Measurements from ENCODE around the gene ANKRD44. TPM values are rescaled to one million over a fixed set of nuclear protein-coding genes. Genes with fewer than 3 reads are reported as not detected.

ANKRD44 gene
- total RNA-seq, 1 donor from 2014 or later, result 12.0 TPM

- Mint-ChIP-seq H3K4me1 (ENCODE audit: low read depth, unreplicated experiment) (no peaks in the 10 kb centered on the region), H3K27ac (ENCODE audit: unreplicated experiment) (no peak overlapping the region), H3K9me3 (ENCODE audit: unreplicated experiment) (no peaks in the 10 kb centered on the region), H3K4me3 (ENCODE audit: unreplicated experiment) (no peak overlapping the region), H3K36me3 (ENCODE audit: unreplicated experiment) (no peaks in the 10 kb centered on the region), H3K27me3 (ENCODE audit: unreplicated experiment) (no peaks in the 10 kb centered on the region)
- TF ChIP-seq, protein P1, sequence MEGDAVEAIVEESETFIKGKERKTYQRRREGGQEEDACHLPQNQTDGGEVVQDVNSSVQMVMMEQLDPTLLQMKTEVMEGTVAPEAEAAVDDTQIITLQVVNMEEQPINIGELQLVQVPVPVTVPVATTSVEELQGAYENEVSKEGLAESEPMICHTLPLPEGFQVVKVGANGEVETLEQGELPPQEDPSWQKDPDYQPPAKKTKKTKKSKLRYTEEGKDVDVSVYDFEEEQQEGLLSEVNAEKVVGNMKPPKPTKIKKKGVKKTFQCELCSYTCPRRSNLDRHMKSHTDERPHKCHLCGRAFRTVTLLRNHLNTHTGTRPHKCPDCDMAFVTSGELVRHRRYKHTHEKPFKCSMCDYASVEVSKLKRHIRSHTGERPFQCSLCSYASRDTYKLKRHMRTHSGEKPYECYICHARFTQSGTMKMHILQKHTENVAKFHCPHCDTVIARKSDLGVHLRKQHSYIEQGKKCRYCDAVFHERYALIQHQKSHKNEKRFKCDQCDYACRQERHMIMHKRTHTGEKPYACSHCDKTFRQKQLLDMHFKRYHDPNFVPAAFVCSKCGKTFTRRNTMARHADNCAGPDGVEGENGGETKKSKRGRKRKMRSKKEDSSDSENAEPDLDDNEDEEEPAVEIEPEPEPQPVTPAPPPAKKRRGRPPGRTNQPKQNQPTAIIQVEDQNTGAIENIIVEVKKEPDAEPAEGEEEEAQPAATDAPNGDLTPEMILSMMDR (IDR thresholded peaks at IDR 0.05; ENCODE audit: partially characterized antibody, unreplicated experiment), result no peak
- no peak for DNase-seq
These were observed 73.1 kb downstream of the ANKRD44 start for GRCh38 chr2:197237291-197238042.

GRCh38 chr2:197236816-197237215 is 73.8 kb downstream of the ANKRD44 start:
- DNase-seq, result no peak
- Mint-ChIP-seq H3K27ac (ENCODE audit: unreplicated experiment) (no peak overlapping the region), H3K36me3 (ENCODE audit: unreplicated experiment) (no peaks in the 10 kb centered on the region), H3K4me3 (ENCODE audit: unreplicated experiment) (no peak overlapping the region), H3K9me3 (ENCODE audit: unreplicated experiment) (no peaks in the 10 kb centered on the region), H3K27me3 (ENCODE audit: unreplicated experiment) (no peaks in the 10 kb centered on the region), H3K4me1 (ENCODE audit: low read depth, unreplicated experiment) (no peaks in the 10 kb centered on the region)
- TF ChIP-seq, protein P1 (IDR thresholded peaks at IDR 0.05; ENCODE audit: partially characterized antibody, unreplicated experiment), result no peak

DNA sequence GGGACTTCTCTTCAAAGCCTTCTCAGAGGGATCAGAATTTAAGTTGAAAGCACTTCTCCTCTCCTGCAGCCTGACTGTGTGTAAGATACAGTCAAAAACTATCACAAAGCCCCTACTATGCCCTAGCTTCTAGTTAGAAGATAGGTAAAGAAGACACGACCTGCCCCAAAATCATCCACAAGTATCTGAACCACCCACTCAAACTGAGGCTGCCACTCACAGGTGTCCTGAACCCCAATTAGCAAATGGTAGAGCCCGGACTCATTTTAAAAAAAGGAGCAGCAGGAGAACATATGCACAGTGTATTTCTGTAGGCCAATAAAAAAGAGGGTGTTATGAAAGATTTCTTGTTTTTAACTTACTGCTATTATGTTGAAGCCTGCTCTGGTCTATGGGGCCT is 74.4 kb downstream of the ANKRD44 start:
- Mint-ChIP-seq H3K27me3 (ENCODE audit: unreplicated experiment) (no peaks in the 10 kb centered on the region), H3K4me3 (ENCODE audit: unreplicated experiment) (no peak overlapping the region), H3K36me3 (ENCODE audit: unreplicated experiment) (no peaks in the 10 kb centered on the region), H3K4me1 (ENCODE audit: low read depth, unreplicated experiment) (no peaks in the 10 kb centered on the region), H3K9me3 (ENCODE audit: unreplicated experiment) (no peaks in the 10 kb centered on the region), H3K27ac (ENCODE audit: unreplicated experiment) (no peak overlapping the region)
- TF ChIP-seq, protein P1 (IDR thresholded peaks at IDR 0.05; ENCODE audit: partially characterized antibody, unreplicated experiment), result no peak
- DNase-seq, result no peak

DNA sequence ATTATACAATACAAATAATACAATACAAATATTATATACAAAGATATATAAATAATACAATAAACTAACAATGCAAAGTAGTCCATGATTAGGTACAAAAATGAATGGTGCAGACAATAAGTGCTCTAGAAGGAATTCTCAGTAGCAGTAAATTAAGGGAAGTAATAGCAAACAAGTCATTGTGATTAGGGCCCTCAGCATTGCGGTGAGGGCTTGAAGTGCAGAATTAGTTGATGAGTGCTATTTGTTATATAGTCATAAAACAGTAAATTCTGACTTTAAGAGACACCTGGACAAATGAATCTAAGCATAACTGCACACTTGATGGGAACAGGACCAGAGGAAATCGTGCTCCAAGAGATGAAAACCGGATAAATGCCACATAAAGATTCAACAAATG is 74.9 kb downstream of the ANKRD44 start:
- Mint-ChIP-seq H3K36me3 (ENCODE audit: unreplicated experiment) (no peaks in the 10 kb centered on the region), H3K4me3 (ENCODE audit: unreplicated experiment) (no peak overlapping the region), H3K27ac (ENCODE audit: unreplicated experiment) (no peak overlapping the region), H3K4me1 (ENCODE audit: low read depth, unreplicated experiment) (no peaks in the 10 kb centered on the region), H3K27me3 (ENCODE audit: unreplicated experiment) (no peaks in the 10 kb centered on the region), H3K9me3 (ENCODE audit: unreplicated experiment) (no peaks in the 10 kb centered on the region)
- DNase-seq, result no peak
- TF ChIP-seq, protein P1 (IDR thresholded peaks at IDR 0.05; ENCODE audit: partially characterized antibody, unreplicated experiment), result no peak

DNA sequence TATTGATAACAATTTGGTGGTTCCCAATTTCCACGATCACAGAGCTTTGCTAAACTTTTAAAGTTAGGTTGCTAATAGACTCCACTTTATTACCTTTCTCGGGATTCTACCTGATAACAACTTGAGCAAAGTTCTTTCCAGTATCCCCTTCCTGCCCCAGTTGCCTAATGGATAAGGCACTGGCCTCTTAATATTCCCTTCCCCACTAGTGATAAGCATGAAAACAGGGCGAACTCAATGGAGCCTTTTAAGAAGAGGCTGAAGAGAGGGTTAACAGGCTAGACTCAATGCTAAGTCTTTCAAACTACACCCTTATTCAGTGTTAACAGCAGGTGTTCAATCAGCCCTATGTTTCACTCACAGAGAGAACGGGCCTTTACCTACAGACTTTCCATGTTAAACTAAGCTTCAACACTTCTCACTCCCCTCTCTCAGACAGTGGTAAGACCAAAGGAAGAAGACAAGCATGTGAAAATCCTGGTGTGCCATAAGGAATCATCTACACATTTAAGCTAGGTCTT is 75.8 kb downstream of the ANKRD44 start:
- H3K36me3 Mint-ChIP-seq (ENCODE audit: unreplicated experiment), result no peaks in the 10 kb centered on the region
- H3K9me3 Mint-ChIP-seq (ENCODE audit: unreplicated experiment), result no peaks in the 10 kb centered on the region
- DNase-seq, result no peak
- H3K4me3 Mint-ChIP-seq (ENCODE audit: unreplicated experiment), result no peak overlapping the region
- no peaks in the 10 kb centered on the region for H3K4me1 Mint-ChIP-seq (ENCODE audit: low read depth, unreplicated experiment)
- TF ChIP-seq, protein P1 (IDR thresholded peaks at IDR 0.05; ENCODE audit: partially characterized antibody, unreplicated experiment), result no peak
- H3K27me3 Mint-ChIP-seq (ENCODE audit: unreplicated experiment), result no peaks in the 10 kb centered on the region
- no peak overlapping the region for H3K27ac Mint-ChIP-seq (ENCODE audit: unreplicated experiment)
